Measurements from ENCODE around the gene GABRR1. TPM values are rescaled to one million over a fixed set of nuclear protein-coding genes. Genes with fewer than 3 reads are reported as not detected.

GABRR1 gene
- total and polyA plus RNA-seq, 2 experiments from 2014 or later = 0.14 to 0.37 TPM

GRCh38 chr6:89172131-89172530 is 45.0 kb downstream of the GABRR1 start:
- TF ChIP-seq, protein P1, sequence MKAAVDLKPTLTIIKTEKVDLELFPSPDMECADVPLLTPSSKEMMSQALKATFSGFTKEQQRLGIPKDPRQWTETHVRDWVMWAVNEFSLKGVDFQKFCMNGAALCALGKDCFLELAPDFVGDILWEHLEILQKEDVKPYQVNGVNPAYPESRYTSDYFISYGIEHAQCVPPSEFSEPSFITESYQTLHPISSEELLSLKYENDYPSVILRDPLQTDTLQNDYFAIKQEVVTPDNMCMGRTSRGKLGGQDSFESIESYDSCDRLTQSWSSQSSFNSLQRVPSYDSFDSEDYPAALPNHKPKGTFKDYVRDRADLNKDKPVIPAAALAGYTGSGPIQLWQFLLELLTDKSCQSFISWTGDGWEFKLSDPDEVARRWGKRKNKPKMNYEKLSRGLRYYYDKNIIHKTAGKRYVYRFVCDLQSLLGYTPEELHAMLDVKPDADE (IDR thresholded peaks at IDR 0.05) = no peak
- TF ChIP-seq JUNB (IDR thresholded peaks at IDR 0.05; ENCODE audit: unreplicated experiment) (no peak), NANOG (IDR thresholded peaks at IDR 0.05; ENCODE audit: borderline replicate concordance) (no peak), CTCF (conservative IDR thresholded peaks at IDR 0.05; ENCODE audit: low read depth in 2 of 2) (no peak), ZNF462 (CRISPR knock-in tag; IDR thresholded peaks at IDR 0.05) (no peak)
- Histone ChIP-seq H2AFZ (no peak overlapping the region), H3K4me3 (no peak overlapping the region), H3K36me3 (ENCODE audit: insufficient read depth) (no peaks in the 10 kb centered on the region), H3K27ac (ENCODE audit: low read depth) (no peak overlapping the region), H3K27me3 (ENCODE audit: insufficient read depth) (no peaks in the 10 kb centered on the region), H3K4me2 (no peak overlapping the region), H3K9me2 (ENCODE audit: insufficient read depth) (no peaks in the 10 kb centered on the region), H3K79me2 (replicated peaks; ENCODE audit: insufficient read depth) (no peaks in the 10 kb centered on the region), H3F3A (replicated peaks; ENCODE audit: low read depth) (no peaks in the 10 kb centered on the region), H3K4me1 (ENCODE audit: insufficient read depth) (no peaks in the 10 kb centered on the region), H4K20me1 (replicated peaks; ENCODE audit: insufficient read depth) (no peaks in the 10 kb centered on the region)
- Mint-ChIP-seq H3K27ac (no peak overlapping the region), H3K9me3 (no peaks in the 10 kb centered on the region), H3K27me3 (ENCODE audit: insufficient read depth, low read depth, poor library complexity) (peaks cover 3% of the 10 kb centered on the region), H3K4me3 (no peak overlapping the region), H3K36me3 (ENCODE audit: low read depth) (no peaks in the 10 kb centered on the region), H3K4me1 (no peaks in the 10 kb centered on the region)
- no peak for DNase-seq (ENCODE audit: low spot score)
- no peak for ATAC-seq
